IgD-negative memory B cell (primary cell): ENCODE measurements around the gene MSRB1. TPM values are rescaled to one million over a fixed set of nuclear protein-coding genes. Genes with fewer than 3 reads are reported as not detected.
A peak's percentile ranks its signal among the peaks of the same experiment; 100 is the strongest.

ENCODE experiments used
- H3K27ac Mint-ChIP-seq, 3 donors: one replicate each; pipeline ENCODE4 v1.8.0; 2020 to 2022; ENCODE audit warnings: mild to moderate bottlenecking in 3 of 3, mixed read lengths in 3 of 3, moderate library complexity in 1 of 3
- H3K27me3 Mint-ChIP-seq: one replicate; pipeline ENCODE4 v1.8.0; 2021; ENCODE audit warnings: mixed read lengths
- H3K36me3 Mint-ChIP-seq: one replicate; pipeline ENCODE4 v1.8.0; 2020; ENCODE audit warnings: mild to moderate bottlenecking, mixed read lengths
- H3K4me1 Mint-ChIP-seq, 3 donors: one replicate each; pipeline ENCODE4 v1.8.0; 2020 to 2022; ENCODE audit warnings: mixed read lengths in 3 of 3, mild to moderate bottlenecking in 1 of 3
- H3K4me3 Mint-ChIP-seq, 4 donors: one replicate each; pipeline ENCODE4 v1.8.0; 2020 to 2022; ENCODE audit warnings: mild to moderate bottlenecking in 4 of 4, mixed read lengths in 4 of 4, moderate library complexity in 3 of 4
- H3K9me3 Mint-ChIP-seq, 3 donors: one replicate each; pipeline ENCODE4 v1.8.0; 2020 to 2021; ENCODE audit warnings: mixed read lengths in 3 of 3, mild to moderate bottlenecking in 1 of 3
- polyA plus RNA-seq: library from polyadenylated mRNA; unstranded; fragments of 300-500 nt; fragmentation: Illumina TruSeq; gene quantifications from one replicate; pipeline ENCODE4 v1.2.3, GENCODE V29; 2021

MSRB1 gene, protein sequence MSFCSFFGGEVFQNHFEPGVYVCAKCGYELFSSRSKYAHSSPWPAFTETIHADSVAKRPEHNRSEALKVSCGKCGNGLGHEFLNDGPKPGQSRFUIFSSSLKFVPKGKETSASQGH
- 17.2 TPM for polyA plus RNA-seq

DNA sequence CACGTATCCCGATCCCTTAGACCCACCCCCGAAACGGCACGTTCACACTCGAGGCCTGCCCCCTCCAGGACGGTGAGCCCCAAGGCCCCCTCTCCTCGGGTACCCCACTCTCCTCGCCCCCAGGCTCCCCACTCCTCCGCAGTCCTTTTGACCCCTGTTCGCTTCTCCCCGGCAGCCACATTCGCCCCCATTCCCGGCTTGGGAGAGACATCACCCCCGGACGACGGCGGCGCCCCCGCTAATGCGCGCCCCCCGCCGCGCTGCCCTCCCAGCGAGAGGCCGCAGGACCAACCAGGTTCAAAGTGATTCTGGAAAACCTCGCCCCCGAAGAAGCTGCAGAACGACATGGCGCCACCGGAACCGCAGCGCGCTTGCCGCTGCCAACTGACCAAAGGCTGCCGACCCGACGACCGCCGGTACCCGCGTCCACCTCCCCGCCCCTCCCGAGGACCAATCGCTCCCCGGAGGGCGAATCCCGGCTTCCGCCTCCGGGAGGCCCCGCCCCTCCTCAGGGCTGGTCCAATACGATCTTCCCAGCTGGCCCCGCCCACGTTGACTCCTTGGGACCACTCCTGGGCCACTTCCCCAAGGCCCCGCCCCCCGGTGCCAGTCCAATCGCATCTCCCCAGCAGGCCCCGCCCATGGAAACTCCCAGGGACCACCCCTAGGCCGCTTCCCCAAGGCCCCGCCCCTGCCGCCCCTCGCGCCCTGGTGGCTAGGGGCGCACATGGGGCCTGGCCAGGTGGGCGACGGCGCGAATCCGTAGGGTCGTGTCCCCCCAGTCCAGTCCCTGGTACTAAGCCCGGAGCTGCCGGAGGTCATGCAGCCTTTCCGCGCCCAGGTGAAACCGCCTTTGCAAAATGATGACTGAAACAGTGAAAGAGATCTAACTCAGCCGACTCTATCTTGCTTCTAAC, at the start of gene MSRB1:
TSS of gene MSRB1 (minus strand) at position 390 of the 917 bp plus-strand sequence. CDS start at position 347, 43 bp downstream.
- H3K4me1 Mint-ChIP-seq, result peaks cover 2 to 7% (median 5%) of the 10 kb centered on the region in 3 donors
- H3K27ac Mint-ChIP-seq, result peak within 1 kb of the TSS in 2 of 3 donors; percentile 71 to 74
- no peaks in the 10 kb centered on the region for H3K27me3 Mint-ChIP-seq
- H3K9me3 Mint-ChIP-seq, result no peaks in the 10 kb centered on the region
- H3K36me3 Mint-ChIP-seq, result no peaks in the 10 kb centered on the region
- peak within 1 kb of the TSS; percentile 88 to 94 (median 93) for H3K4me3 Mint-ChIP-seq

DNA sequence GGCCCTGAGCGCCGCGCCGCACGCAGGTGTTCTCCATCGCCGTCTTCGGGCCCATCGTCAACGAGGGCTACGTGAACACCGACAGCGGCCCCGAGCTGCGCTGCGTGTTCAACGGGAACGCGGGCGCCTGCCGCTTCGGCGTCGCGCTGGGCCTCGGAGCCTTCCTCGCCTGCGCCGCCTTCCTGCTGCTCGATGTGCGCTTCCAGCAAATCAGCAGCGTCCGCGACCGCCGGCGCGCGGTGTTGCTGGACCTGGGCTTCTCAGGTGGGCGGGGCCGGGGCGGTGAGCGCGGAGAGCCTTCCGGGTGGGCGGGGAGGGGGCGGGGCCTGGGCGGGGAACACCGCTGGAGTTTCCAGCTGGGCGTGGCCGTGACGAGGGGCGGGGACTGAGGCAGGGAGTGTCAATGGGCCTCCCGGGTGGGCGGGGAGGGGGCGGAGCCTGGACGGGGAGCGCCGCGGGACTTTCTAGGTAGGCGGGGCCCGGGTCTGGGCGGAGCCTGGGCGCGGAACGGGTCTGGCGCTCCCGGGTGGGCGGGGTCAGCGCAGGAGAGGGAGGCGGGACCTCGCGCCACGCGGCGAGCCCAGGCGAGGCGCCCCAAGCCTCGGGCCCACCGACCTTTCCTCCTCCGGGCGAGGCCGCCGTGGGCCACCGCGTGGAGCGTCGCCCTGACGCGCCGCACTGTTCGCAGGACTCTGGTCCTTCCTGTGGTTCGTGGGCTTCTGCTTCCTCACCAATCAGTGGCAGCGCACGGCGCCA, 49.1 kb upstream of the MSRB1 start:
- peaks cover 10 to 13% (median 13%) of the 10 kb centered on the region in 3 donors for H3K4me1 Mint-ChIP-seq
- H3K27me3 Mint-ChIP-seq, result no peaks in the 10 kb centered on the region
- peak overlapping the region; percentile 79 to 95 (median 92) for H3K4me3 Mint-ChIP-seq
- peak overlapping the region; percentile 95 to 99 (median 98) for H3K27ac Mint-ChIP-seq
- H3K9me3 Mint-ChIP-seq, result no peaks in the 10 kb centered on the region
- no peaks in the 10 kb centered on the region for H3K36me3 Mint-ChIP-seq

DNA sequence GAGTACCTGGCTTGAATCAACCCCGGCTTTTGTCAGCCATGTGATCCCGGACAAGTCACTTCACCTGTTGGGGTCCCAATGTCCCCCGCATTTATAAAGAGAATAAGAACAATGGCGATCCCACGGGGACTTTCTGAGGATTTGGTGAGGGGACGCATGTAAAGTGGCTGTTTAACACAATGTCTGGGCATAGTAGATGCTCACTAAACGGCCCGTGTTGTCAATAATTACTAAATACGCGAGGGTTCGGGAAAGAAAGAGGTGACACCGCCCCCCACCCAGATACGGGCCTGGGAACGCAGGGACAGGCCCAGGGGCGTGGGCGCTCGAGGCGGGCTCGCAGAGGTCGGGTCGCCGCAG, 48.6 kb upstream of the MSRB1 start:
- peaks cover 10 to 13% (median 13%) of the 10 kb centered on the region in 3 donors for H3K4me1 Mint-ChIP-seq
- peak overlapping the region; percentile 79 to 95 (median 92) for H3K4me3 Mint-ChIP-seq
- no peaks in the 10 kb centered on the region for H3K9me3 Mint-ChIP-seq
- no peaks in the 10 kb centered on the region for H3K27me3 Mint-ChIP-seq
- H3K36me3 Mint-ChIP-seq, result no peaks in the 10 kb centered on the region
- H3K27ac Mint-ChIP-seq, result peak overlapping the region; percentile 95 to 99 (median 98)

DNA sequence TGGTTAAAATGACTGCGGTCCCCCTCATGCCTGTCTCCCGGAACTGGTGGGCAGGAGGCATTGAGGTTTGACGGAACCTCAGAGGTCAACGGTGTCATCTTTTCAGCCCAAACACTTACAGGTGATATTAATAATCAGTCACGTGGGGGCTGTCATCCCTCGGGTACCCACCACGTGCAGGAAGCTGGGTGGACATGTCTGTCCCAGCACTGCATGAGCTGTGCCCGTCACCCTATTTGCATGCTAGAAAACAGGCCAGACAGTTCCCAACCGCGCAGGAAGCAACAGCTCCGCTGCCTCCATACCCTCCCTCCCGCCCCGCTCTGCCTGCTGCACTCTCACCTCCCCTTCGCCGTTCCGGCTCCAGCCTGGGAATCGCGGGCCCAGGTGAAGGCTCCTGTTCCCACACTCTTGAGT, 48.1 kb upstream of the MSRB1 start:
- Mint-ChIP-seq H3K27ac (peak overlapping the region; percentile 95 to 99 (median 98)), H3K4me1 (peaks cover 10 to 13% (median 13%) of the 10 kb centered on the region in 3 donors), H3K36me3 (no peaks in the 10 kb centered on the region), H3K9me3 (no peaks in the 10 kb centered on the region), H3K27me3 (no peaks in the 10 kb centered on the region), H3K4me3 (peak overlapping the region; percentile 79 to 95 (median 92))

DNA sequence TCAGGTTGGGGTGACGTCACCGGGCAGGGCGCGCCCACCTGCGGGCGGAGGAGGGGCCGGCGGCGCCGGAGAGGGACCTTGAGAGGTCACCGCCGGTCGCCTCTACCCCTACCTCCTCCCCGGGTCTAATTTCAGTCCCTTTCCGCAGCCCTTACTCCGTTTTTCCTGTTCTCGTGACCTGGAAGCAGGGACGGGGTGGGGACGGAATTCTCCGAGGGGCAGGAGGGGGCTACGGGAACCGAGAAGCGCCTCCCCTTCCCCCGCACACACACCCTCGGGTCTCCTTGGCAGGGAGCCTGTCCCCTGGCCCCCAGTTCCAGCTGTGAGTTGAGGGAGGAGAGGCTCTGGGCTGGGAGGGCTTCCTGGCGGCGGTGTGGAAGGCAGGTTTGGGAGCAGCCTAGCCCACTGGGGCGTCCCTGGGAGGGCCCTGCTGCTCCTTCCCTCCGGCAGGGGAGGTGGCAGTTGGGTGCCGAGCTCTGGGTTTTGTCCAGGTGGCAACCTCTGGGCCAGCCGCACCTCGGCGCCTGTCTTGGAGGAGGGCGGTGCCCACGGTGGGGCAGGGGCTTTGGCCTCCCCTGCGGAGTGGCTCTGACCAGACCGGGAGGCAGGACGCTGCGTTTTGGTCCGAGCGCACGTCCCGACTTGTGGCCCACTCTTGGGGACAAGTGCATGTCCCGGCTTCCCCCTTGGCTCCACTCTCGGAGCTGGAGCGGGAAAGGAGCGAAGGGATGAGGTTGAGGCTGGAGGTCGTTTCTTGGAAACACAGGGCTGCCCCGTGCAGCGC, 47.5 kb upstream of the MSRB1 start:
- Mint-ChIP-seq H3K4me1 (peaks cover 10 to 13% (median 13%) of the 10 kb centered on the region in 3 donors), H3K27ac (peak overlapping the region; percentile 95 to 99 (median 98)), H3K4me3 (peak overlapping the region; percentile 79 to 95 (median 92)), H3K36me3 (no peaks in the 10 kb centered on the region), H3K27me3 (no peaks in the 10 kb centered on the region), H3K9me3 (no peaks in the 10 kb centered on the region)

DNA sequence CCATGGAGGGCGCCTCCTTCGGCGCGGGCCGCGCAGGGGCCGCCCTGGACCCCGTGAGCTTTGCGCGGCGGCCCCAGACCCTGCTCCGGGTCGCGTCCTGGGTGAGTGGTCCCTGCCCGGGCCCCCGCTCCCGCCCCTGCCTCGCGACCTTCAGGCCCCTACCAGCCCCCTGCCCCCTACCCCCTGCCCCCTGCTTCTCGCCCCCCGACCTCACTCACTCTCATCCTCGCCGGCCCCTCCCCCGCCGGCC, 47.0 kb upstream of the MSRB1 start:
- no peak overlapping the region for H3K4me3 Mint-ChIP-seq
- no peaks in the 10 kb centered on the region for H3K9me3 Mint-ChIP-seq
- no peaks in the 10 kb centered on the region for H3K27me3 Mint-ChIP-seq
- peaks cover 10 to 13% (median 13%) of the 10 kb centered on the region in 3 donors for H3K4me1 Mint-ChIP-seq
- no peaks in the 10 kb centered on the region for H3K36me3 Mint-ChIP-seq
- H3K27ac Mint-ChIP-seq, result no peak overlapping the region

DNA sequence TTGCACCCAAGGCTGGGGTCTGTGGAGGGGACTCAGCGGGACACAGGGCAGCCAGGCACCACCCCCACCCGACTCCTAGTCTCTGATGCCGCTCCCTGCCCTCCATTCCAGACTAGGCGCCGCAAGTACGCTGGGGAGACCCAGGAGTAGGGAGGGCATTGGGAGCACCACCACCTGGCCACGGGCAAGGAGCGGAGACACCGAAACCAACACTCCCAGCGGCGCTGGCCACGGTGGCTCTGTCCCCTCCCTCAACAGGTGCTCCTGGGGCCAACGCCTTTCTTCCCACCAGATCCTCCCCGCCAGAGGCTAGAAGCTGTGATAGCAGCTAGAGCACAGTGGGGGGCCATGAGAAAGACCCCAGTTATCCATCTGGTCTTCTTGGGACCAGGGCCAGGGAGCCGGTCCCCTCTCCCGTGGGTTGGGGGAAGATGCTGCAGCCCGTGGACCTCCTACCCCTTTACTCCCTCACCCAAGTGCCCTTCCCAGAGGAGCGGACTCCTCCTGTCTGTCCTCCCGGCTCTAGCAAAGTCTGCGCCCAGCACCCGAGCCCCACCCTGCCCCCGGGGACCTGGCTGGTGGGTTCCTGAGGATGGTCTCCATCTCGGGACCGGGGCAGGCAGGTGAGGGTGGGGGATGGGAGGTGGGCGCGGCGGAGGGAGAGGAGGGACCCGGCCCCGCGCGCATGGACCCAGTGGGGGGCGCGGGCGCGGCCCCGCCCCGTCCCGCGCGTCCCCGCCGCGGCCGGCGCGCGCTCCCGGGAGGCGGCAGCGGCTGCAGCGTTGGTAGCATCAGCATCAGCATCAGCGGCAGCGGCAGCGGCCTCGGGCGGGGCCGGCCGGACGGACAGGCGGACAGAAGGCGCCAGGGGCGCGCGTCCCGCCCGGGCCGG, 46.5 kb upstream of the MSRB1 start, which contains the start of gene SYNGR3:
TSS of gene SYNGR3 (plus strand) at position 762 of the 892 bp plus-strand sequence. CDS start 133 bp downstream, outside the sequence.
- peak within 1 kb of the TSS; percentile 79 to 95 (median 90) for H3K4me3 Mint-ChIP-seq
- H3K27ac Mint-ChIP-seq, result peak within 1 kb of the TSS; percentile 95 to 99 (median 98)
- peaks cover 10 to 16% (median 13%) of the 10 kb centered on the region in 3 donors for H3K4me1 Mint-ChIP-seq
- no peaks in the 10 kb centered on the region for H3K36me3 Mint-ChIP-seq
- H3K27me3 Mint-ChIP-seq, result no peaks in the 10 kb centered on the region
- H3K9me3 Mint-ChIP-seq, result no peaks in the 10 kb centered on the region

DNA sequence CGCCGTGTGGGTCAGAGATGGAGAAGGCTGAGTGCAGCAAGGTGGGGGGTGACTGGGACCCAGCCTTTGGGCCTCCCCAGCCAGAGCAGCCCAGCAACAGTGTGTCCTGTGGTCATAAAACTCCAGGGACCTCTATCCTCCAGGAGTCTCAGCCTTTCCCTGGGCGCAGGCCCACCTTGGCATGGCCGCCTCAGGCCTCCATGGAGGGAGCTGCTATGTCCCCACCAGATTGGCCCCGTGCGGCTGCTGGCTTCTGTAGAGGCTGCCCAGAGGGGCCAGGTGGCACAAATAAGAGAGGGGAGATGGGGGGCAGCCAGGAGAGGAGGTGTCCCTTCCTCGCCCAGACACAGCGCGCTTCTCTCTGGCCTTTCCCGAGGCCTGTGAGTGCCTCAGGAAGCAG, 44.2 kb upstream of the MSRB1 start:
- H3K9me3 Mint-ChIP-seq, result no peaks in the 10 kb centered on the region
- no peaks in the 10 kb centered on the region for H3K36me3 Mint-ChIP-seq
- peak overlapping the region in 2 of 4 donors; percentile 72 to 79 for H3K4me3 Mint-ChIP-seq
- H3K27ac Mint-ChIP-seq, result peak overlapping the region in 1 of 3 donors; percentile 54
- peaks cover 5% of the 10 kb centered on the region for H3K27me3 Mint-ChIP-seq
- peaks cover 10 to 15% (median 11%) of the 10 kb centered on the region in 3 donors for H3K4me1 Mint-ChIP-seq

DNA sequence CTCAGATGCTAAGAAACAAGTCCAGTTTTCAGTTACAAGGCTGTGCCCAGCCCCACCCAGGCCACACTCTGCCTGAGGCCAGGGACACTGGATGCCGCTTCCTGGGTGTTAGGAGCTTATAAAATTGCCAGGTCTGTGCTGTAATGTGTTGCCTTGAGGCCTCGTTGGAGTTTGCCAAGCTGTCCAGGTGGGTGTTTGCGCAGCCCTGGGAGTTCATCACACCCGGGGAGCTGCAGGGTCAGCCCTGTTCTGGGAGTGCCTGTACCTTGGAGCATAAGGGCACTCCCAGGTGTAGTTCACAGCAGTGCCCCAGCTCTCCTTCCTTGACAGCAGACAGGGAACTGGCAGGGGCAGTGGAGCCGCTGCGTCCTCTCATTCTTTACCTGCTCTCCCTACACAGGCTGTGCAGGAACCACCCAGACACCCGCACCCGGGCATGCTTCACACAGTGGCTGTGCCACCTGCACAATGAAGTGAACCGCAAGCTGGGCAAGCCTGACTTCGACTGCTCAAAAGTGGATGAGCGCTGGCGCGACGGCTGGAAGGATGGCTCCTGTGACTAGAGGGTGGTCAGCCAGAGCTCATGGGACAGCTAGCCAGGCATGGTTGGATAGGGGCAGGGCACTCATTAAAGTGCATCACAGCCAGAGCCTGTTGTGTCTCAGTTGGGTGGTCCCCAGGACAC, 42.6 kb upstream of the MSRB1 start:
- no peaks in the 10 kb centered on the region for H3K9me3 Mint-ChIP-seq
- peak overlapping the region; percentile 58 to 79 (median 72) for H3K4me3 Mint-ChIP-seq
- no peaks in the 10 kb centered on the region for H3K36me3 Mint-ChIP-seq
- H3K27me3 Mint-ChIP-seq, result peaks cover 14% of the 10 kb centered on the region
- peaks cover 0 to 8% (median 5%) of the 10 kb centered on the region in 3 donors for H3K4me1 Mint-ChIP-seq
- peak overlapping the region in 2 of 3 donors; percentile 45 to 78 for H3K27ac Mint-ChIP-seq

DNA sequence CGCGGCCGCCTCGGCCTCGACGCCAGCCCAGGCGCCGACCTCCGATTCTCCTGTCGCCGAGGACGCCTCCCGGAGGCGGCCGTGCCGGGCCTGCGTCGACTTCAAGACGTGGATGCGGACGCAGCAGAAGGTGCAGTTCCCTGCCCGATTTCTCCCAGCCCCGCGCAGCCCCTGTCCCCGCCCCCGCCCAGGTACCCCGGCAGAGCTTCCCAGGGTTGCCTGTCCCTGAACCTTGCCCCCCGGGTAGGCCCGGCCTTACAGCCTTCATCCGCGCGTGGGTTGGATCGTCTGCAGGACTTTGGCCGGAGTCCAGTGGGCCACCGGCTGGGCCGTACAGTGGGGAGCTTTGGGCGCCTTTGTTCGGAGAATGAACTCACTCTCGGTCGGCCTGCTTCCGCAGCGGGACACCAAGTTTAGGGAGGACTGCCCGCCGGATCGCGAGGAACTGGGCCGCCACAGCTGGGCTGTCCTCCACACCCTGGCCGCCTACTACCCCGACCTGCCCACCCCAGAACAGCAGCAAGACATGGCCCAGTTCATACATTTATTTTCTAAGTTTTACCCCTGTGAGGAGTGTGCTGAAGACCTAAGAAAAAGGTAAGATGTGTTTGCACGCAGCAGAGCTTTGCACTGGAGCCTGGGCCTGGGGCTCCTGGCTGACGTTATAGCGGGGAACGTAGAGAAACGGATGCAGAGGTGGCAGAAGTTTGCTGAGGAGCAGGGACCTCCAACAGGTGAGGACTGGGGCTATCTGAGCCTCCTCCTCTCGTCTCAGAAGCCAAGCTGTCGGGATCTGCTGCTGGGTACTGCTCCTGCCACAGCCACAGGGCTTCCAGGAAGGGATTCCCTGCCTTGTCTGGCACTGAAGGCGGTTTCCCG, 41.6 kb upstream of the MSRB1 start:
- H3K36me3 Mint-ChIP-seq, result no peaks in the 10 kb centered on the region
- peaks cover 0 to 8% (median 5%) of the 10 kb centered on the region in 3 donors for H3K4me1 Mint-ChIP-seq
- H3K4me3 Mint-ChIP-seq, result peak overlapping the region; percentile 71 to 85 (median 77)
- no peaks in the 10 kb centered on the region for H3K9me3 Mint-ChIP-seq
- H3K27ac Mint-ChIP-seq, result peak overlapping the region; percentile 45 to 81 (median 78)
- peaks cover 20% of the 10 kb centered on the region for H3K27me3 Mint-ChIP-seq

DNA sequence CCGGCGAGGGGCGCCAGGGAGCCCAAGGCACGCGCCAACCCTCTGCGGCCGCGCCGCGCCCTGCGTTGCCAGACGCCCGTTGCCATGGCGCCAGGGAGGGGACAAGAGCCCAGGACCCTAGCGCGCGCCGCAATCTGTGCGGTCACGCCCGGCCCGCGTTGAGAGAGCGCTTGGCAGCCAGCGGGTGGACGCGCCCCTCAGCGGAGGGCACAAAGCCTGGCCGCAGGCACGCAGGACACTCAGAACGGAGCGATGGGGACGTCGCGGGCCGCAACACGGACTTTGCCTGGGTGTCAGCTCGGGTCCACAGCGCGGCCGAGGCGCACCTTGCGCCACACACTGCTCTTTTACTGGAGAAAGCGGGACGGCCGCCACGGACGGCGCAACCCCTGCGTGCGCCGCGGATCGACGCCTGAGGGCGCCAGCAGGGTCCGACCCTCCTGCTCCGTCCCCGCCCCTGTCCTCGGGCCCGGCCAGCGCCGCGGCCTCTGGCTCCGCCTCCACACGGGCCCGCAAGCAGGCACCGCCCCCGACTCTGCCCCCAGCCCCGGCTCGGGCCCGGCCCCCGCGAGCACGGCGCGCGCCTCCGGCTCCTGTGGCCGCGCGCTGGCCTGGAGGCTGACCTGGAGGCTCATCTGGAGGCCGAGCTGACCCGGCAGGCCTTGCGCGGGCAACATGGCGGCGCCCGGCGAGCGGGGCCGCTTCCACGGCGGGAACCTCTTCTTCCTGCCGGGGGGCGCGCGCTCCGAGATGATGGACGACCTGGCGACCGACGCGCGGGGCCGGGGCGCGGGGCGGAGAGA, 40.7 kb upstream of the MSRB1 start, which contains the start of gene GFER:
TSS of gene GFER (plus strand) at position 650 of the 803 bp plus-strand sequence. CDS start at position 676, 26 bp downstream.
- H3K4me3 Mint-ChIP-seq, result peak within 1 kb of the TSS; percentile 71 to 85 (median 77)
- H3K9me3 Mint-ChIP-seq, result no peaks in the 10 kb centered on the region
- H3K36me3 Mint-ChIP-seq, result peaks cover under 1% of the 10 kb centered on the region
- peaks cover 20% of the 10 kb centered on the region for H3K27me3 Mint-ChIP-seq
- H3K4me1 Mint-ChIP-seq, result peaks cover 0 to 5% (median 3%) of the 10 kb centered on the region in 3 donors
- peak within 1 kb of the TSS; percentile 81 to 87 (median 87) for H3K27ac Mint-ChIP-seq
